Lower leg skin (tissue), 4 donors: ENCODE data around the gene ZC3HAV1L. TPM values are rescaled to one million over a fixed set of nuclear protein-coding genes. Genes with fewer than 3 reads are reported as not detected.

Source experiments
- DNase-seq, 2 donors: peaks; one replicate each; pipeline ENCODE4 v3.0.0-alpha.2; 2019; ENCODE audit warnings: low spot score in 2 of 2
- H3K4me3 ChIP-seq: fragments of 200-600 bp; sonication (generic); 2 replicates; pipeline ENCODE4 v1.5.1; 2017; ENCODE audit warnings: mild to moderate bottlenecking, low read depth; ENCODE audit not compliant: poor library complexity, severe bottlenecking
- CTCF ChIP-seq, 3 donors: fragments of 450-650 bp; IDR thresholded peaks; one replicate each; pipeline ENCODE4 v1.5.1; 2016; ENCODE audit warnings: antibody characterized with exemption in 3 of 3, mild to moderate bottlenecking in 3 of 3, moderate library complexity in 2 of 3
- POLR2A ChIP-seq, 2 donors: fragments of 450-650 bp; IDR thresholded peaks; one replicate each; pipeline ENCODE4 v1.6.1; 2016 to 2017; ENCODE audit warnings: antibody characterized with exemption in 2 of 2, mild to moderate bottlenecking in 1 of 2, moderate library complexity in 1 of 2
- WGBS, 2 donors: methylation state at CpG; one replicate each; pipeline ENCODE4 v1.1.5; 2018; 5-methylcytosine and 5-hydroxymethylcytosine counted together
- intact Hi-C: fragments of 100-400 bp; cut with DNase I; formaldehyde crosslinking; loops from one replicate; pipeline ENCODE4 v1.15.0; 2023; ENCODE audit warnings: low total_unique reads
- total RNA-seq, 4 donors: library from RNA; depleted of rRNA; stranded (reverse); fragments of >200 nt; gene quantifications; one replicate each; pipeline ENCODE4 v1.1.0, GENCODE V29; 2016

Gene ZC3HAV1L
- total RNA-seq, 4 donors from 2014 or later = 16.2 to 47.4 (median 30.6) TPM

- intact Hi-C loops = no loop called here
- no peak overlapping the region for H3K4me3 ChIP-seq
- TF ChIP-seq POLR2A (IDR thresholded peaks at IDR 0.05) = no peak
- no peak for TF ChIP-seq CTCF (IDR thresholded peaks at IDR 0.05)
- no peak for DNase-seq
- 85 to 90% methylated on average over 3 of the region's 3 CpGs for WGBS, 2 donors
These were observed 35.8 kb upstream of the ZC3HAV1L start for GRCh38 chr7:139071680-139072079.

DNA sequence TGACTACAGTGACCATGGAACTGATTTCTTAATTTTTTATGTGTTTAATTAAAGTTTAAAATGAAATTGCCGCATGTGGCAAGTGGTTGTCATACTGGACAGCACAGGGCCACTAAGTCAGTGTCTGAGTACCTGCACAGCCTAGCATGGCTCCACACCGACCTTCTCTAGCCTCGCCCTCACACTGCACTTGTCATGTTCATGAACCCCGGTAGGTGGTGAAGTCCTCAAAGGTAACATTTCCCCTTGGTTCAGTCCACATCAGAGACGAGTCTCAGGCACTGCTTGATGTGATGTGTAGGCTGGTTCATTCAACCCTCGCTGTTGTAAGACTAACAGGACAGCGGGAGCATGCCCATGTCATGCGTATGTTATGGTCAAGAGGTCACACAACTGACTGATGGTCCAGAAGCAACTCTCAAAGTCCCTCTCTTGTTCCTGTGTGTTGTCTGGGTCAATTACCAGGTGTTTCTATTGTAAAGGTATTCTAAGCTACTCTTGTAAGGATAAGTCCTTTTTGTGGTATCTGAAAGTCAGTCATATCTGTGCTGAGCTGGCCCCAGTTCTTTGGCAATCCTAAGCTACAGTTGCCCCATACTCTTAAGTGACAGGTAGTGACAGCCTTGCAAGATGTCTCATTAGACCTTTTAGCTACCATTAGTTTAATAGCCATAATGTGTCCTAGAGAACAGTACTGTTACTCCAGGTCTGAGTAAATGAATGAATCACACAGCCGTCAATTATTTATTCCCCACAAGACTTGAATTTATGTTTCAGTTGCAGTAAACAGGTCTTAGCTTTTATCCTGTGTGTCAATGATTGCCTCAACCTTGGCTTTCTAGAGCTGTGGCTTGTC lies 32.9 kb upstream of the ZC3HAV1L start:
- intact Hi-C loops = no loop called here
- 95 to 96% methylated on average over 9 of the region's 9 CpGs for WGBS, 2 donors
- H3K4me3 ChIP-seq = no peak overlapping the region
- DNase-seq = no peak
- no peak for TF ChIP-seq POLR2A (IDR thresholded peaks at IDR 0.05)
- no peak for TF ChIP-seq CTCF (IDR thresholded peaks at IDR 0.05)

GRCh38 chr7:139066315-139066714 lies 30.5 kb upstream of the ZC3HAV1L start:
- WGBS, 2 donors = 85 to 87% methylated on average over 9 of the region's 9 CpGs
- DNase-seq = no peak
- intact Hi-C loops = no loop called here
- TF ChIP-seq CTCF (IDR thresholded peaks at IDR 0.05) (no peak), POLR2A (IDR thresholded peaks at IDR 0.05) (no peak)
- no peak overlapping the region for H3K4me3 ChIP-seq

GRCh38 chr7:139065323-139065722 lies 29.5 kb upstream of the ZC3HAV1L start:
- TF ChIP-seq POLR2A (IDR thresholded peaks at IDR 0.05) (no peak), CTCF (IDR thresholded peaks at IDR 0.05) (no peak)
- intact Hi-C loops = no loop called here
- H3K4me3 ChIP-seq = no peak overlapping the region
- DNase-seq = no peak
- 90 to 94% methylated on average over 11 of the region's 11 CpGs for WGBS, 2 donors

- WGBS, 2 donors = 83 to 86% methylated on average over 5 of the region's 5 CpGs
- intact Hi-C loops = no loop called here
These were observed 25.6 kb upstream of the ZC3HAV1L start for GRCh38 chr7:139061416-139061815.

More at GRCh38 chr7:139061416-139061815, 25.6 kb upstream of the ZC3HAV1L start:
- H3K4me3 ChIP-seq = no peak overlapping the region
- DNase-seq = no peak
- TF ChIP-seq CTCF (IDR thresholded peaks at IDR 0.05) = no peak
- no peak for TF ChIP-seq POLR2A (IDR thresholded peaks at IDR 0.05)
